Measurements from ENCODE around the gene GAP43.

DNA sequence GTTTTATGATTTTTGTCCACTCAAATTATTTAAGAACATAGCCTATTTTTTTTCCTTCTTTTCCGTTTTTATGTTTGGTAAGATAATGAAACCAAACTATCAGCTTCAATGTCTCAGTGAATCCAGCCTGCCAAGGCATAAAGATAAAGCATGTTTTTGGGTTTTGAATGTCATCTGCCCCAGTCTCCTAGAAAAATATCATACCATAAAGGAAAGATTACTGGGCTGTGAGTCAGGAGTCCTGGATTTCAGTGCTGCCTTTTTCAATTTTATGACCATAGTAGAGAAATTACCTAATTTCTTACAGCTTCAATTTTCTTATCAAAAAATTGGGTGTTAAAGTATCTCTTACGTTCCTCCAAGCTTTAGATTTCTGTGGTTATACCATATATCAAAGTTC is 87.5 kb downstream of the GAP43 start:
- TF ChIP-seq, protein P1, sequence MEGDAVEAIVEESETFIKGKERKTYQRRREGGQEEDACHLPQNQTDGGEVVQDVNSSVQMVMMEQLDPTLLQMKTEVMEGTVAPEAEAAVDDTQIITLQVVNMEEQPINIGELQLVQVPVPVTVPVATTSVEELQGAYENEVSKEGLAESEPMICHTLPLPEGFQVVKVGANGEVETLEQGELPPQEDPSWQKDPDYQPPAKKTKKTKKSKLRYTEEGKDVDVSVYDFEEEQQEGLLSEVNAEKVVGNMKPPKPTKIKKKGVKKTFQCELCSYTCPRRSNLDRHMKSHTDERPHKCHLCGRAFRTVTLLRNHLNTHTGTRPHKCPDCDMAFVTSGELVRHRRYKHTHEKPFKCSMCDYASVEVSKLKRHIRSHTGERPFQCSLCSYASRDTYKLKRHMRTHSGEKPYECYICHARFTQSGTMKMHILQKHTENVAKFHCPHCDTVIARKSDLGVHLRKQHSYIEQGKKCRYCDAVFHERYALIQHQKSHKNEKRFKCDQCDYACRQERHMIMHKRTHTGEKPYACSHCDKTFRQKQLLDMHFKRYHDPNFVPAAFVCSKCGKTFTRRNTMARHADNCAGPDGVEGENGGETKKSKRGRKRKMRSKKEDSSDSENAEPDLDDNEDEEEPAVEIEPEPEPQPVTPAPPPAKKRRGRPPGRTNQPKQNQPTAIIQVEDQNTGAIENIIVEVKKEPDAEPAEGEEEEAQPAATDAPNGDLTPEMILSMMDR (IDR thresholded peaks at IDR 0.05; ENCODE audit: insufficient read depth, low read depth, low read length): no peak
- no peak for TF ChIP-seq EZH2 (IDR thresholded peaks at IDR 0.05; ENCODE audit: insufficient read depth, low read length)

Measured in astrocyte (in vitro differentiated cells and primary cell).